Activated CD4-positive, alpha-beta T cell treated with anti-CD3 and anti-CD28 coated beads, Interleukin-2, amount 50 U/mL, for 4 hours (primary cell): ENCODE data around the gene RGL4.
"Not testable (repeated sequence)": the region's sequence is repeated elsewhere in the genome, so short reads cannot be mapped to it uniquely, and the experiment has no call there.

Experiments used
- DNase-seq, 2 experiments: peaks; one replicate each; pipeline ENCODE4 v3.0.0-alpha.2; 2020

RGL4 gene

GRCh38 chr22:23690713-23691112 lies at the start of gene RGL4:
Gene RGL4 (plus strand): TSS chr22:23691013. CDS start chr22:23692031, 1,018 bp downstream.
- no peak for DNase-seq

- not testable (repeated sequence) for DNase-seq
Observed at GRCh38 chr22:23646526-23646925, 44.3 kb upstream of the RGL4 start.

GRCh38 chr22:23649071-23649501 lies 41.7 kb upstream of the RGL4 start:
- no peak for DNase-seq

- no peak for DNase-seq
Observed at GRCh38 chr22:23651676-23652075, 39.1 kb upstream of the RGL4 start.

- no peak for DNase-seq
Observed at GRCh38 chr22:23652286-23652685, 38.5 kb upstream of the RGL4 start.

GRCh38 chr22:23652711-23653110 lies 38.1 kb upstream of the RGL4 start:
- DNase-seq = no peak

- DNase-seq = no peak
Observed at GRCh38 chr22:23655891-23656475, 34.8 kb upstream of the RGL4 start.

GRCh38 chr22:23657727-23658126 lies 33.1 kb upstream of the RGL4 start:
- no peak for DNase-seq

- DNase-seq = not testable (repeated sequence)
Observed at GRCh38 chr22:23660381-23660780, 30.4 kb upstream of the RGL4 start.

GRCh38 chr22:23670378-23671295 lies 20.2 kb upstream of the RGL4 start:
- no peak for DNase-seq

GRCh38 chr22:23671387-23671786 lies 19.4 kb upstream of the RGL4 start:
- DNase-seq = not testable (repeated sequence)

GRCh38 chr22:23672307-23673049 lies 18.3 kb upstream of the RGL4 start:
- DNase-seq = not testable (repeated sequence)

GRCh38 chr22:23673050-23673620 lies 17.7 kb upstream of the RGL4 start:
- DNase-seq = no peak

GRCh38 chr22:23673826-23674690 lies 16.8 kb upstream of the RGL4 start:
- no peak for DNase-seq

- not testable (repeated sequence) for DNase-seq
Observed at GRCh38 chr22:23674886-23675501, 15.8 kb upstream of the RGL4 start.

GRCh38 chr22:23675502-23676415 lies 15.1 kb upstream of the RGL4 start:
- no peak for DNase-seq

- not testable (repeated sequence) for DNase-seq
Observed at GRCh38 chr22:23676841-23677700, 13.7 kb upstream of the RGL4 start.

GRCh38 chr22:23677701-23677995 lies 13.2 kb upstream of the RGL4 start:
- no peak for DNase-seq

GRCh38 chr22:23678133-23678532 lies 12.7 kb upstream of the RGL4 start:
- DNase-seq = no peak
